Measurements from ENCODE around the gene KIAA1191.
A peak's percentile ranks its signal among the peaks of the same experiment; 100 is the strongest.

Gene KIAA1191

DNA sequence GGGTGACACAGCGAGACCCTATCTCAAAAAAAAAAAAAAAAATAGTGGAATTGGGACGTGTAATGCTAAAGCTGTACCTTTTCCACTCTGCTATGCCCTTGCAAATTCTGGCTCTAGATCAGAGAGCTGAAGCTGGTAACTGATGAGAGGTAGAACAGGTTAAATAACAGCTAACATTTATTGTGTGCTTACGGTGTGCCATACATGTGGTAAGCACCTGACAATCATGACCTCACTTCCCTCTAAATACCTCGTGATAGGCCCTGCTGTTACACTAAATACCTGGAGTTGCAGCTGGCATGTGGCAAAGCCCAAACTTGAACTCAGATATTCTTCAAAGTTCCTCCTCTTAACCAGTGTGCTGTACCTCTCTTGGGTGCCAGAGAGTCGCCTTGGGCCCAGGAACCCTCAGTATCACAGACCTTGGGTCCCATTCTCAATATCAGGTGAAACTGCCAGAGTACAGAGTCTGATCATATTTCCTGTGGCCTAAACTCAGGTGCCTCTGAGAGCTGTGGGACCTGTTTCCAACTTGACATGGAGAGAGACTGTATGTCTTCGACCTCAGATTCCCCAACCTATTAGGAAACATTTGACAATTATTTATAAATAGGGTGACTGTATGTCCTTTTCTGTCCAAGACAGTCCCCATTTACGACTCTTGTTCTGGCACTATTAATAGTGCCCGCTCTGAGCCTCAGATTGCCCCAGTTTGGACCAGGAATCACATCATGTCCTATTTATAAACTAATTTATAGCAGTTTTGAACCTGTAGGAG, 8.6 kb upstream of the KIAA1191 start:
- no peak overlapping the region for H3K27ac ChIP-seq (ENCODE audit: low read depth, low read length)
- H3K36me3 ChIP-seq (ENCODE audit: control insufficient read depth, insufficient read depth, low read length) = no peaks in the 10 kb centered on the region
- no peak overlapping the region for H3K4me3 ChIP-seq (ENCODE audit: low read length)
- H3K9ac ChIP-seq (ENCODE audit: low read length) = no peak overlapping the region
- peaks cover 5% of the 10 kb centered on the region for H3K4me1 ChIP-seq (ENCODE audit: control insufficient read depth, insufficient read depth, low read length)
- H3K27me3 ChIP-seq (ENCODE audit: control insufficient read depth, insufficient read depth, low read length) = peaks cover 3% of the 10 kb centered on the region

DNA sequence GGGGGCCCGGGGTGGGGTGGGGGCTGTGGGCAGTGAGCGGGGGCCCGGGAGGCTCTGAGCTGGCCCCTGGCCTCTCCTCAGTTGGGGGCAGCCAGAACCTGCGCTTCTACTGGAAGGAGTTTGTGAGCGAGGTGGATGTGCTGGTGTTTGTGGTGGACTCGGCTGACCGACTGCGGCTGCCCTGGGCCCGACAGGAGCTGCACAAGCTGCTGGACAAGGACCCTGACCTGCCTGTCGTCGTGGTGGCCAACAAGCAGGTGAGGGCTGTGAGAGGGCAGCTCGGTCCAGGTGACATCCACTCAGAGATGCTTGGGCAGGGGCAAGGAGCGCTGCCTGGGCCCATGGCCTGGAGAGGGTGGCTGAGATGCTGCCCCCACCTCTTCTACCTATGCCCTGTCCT, 7.2 kb upstream of the KIAA1191 start:
- peaks cover 3% of the 10 kb centered on the region for H3K27me3 ChIP-seq (ENCODE audit: control insufficient read depth, insufficient read depth, low read length)
- no peak overlapping the region for H3K27ac ChIP-seq (ENCODE audit: low read depth, low read length)
- no peak overlapping the region for H3K4me3 ChIP-seq (ENCODE audit: low read length)
- H3K4me1 ChIP-seq (ENCODE audit: control insufficient read depth, insufficient read depth, low read length) = peaks cover 5% of the 10 kb centered on the region
- no peaks in the 10 kb centered on the region for H3K36me3 ChIP-seq (ENCODE audit: control insufficient read depth, insufficient read depth, low read length)
- no peak overlapping the region for H3K9ac ChIP-seq (ENCODE audit: low read length)

DNA sequence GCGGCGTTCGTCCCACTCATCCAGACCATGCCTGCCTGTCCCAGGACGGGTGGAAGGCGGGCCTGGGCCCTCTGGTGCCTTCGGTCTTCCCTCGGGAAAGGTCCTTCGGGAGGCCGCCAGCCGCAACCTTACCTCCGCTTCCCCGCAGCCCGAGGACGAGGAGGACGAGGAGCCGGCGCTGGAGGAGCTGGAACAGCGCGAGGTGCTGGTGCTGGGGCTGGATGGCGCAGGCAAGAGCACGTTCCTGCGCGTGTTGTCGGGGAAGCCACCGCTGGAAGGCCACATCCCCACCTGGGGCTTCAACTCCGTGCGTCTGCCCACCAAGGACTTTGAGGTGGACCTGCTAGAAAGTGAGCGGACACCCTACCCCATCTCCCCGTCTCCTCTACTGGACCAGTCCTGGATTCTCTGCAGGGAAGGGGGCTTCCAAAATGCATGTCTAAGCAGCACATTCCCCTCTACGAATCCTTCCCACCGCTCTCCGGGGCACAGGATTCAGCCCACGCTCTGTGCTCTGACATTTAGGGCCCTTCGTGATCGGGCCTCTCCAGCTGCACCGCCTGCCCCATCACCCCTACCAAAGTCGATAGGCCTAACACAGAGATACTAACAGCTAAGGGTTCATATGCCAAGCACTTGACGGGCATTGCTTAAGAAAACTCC, 4.8 kb upstream of the KIAA1191 start:
- peaks cover 3% of the 10 kb centered on the region for H3K27me3 ChIP-seq (ENCODE audit: control insufficient read depth, insufficient read depth, low read length)
- peak overlapping the region; percentile 53 for H3K9ac ChIP-seq (ENCODE audit: low read length)
- H3K36me3 ChIP-seq (ENCODE audit: control insufficient read depth, insufficient read depth, low read length) = no peaks in the 10 kb centered on the region
- H3K4me3 ChIP-seq (ENCODE audit: low read length) = peak overlapping the region; percentile 59
- peak overlapping the region; percentile 50 for H3K27ac ChIP-seq (ENCODE audit: low read depth, low read length)
- peaks cover 9% of the 10 kb centered on the region for H3K4me1 ChIP-seq (ENCODE audit: control insufficient read depth, insufficient read depth, low read length)

- Histone ChIP-seq H3K9ac (ENCODE audit: low read length) (peak within 1 kb of the TSS; percentile 53), H3K27ac (ENCODE audit: low read depth, low read length) (peak within 1 kb of the TSS; percentile 87), H3K4me3 (ENCODE audit: low read length) (peak within 1 kb of the TSS; percentile 59), H3K27me3 (ENCODE audit: control insufficient read depth, insufficient read depth, low read length) (peaks cover 3% of the 10 kb centered on the region), H3K4me1 (ENCODE audit: control insufficient read depth, insufficient read depth, low read length) (peaks cover 11% of the 10 kb centered on the region), H3K36me3 (ENCODE audit: control insufficient read depth, insufficient read depth, low read length) (no peaks in the 10 kb centered on the region)
These were observed 4.0 kb upstream of the KIAA1191 start, which contains the start of gene ARL10 for GRCh38 chr5:176365351-176366231. ARL10 (plus strand) TSS chr5:176365487; CDS start chr5:176365564, 77 bp downstream.

- peak overlapping the region; percentile 6 for H3K9ac ChIP-seq (ENCODE audit: low read length)
- H3K36me3 ChIP-seq (ENCODE audit: control insufficient read depth, insufficient read depth, low read length) = no peaks in the 10 kb centered on the region
- H3K27me3 ChIP-seq (ENCODE audit: control insufficient read depth, insufficient read depth, low read length) = peaks cover 3% of the 10 kb centered on the region
- H3K4me1 ChIP-seq (ENCODE audit: control insufficient read depth, insufficient read depth, low read length) = peaks cover 11% of the 10 kb centered on the region
- peak overlapping the region; percentile 59 for H3K4me3 ChIP-seq (ENCODE audit: low read length)
- peak overlapping the region; percentile 87 for H3K27ac ChIP-seq (ENCODE audit: low read depth, low read length)
These were observed 3.3 kb upstream of the KIAA1191 start for GRCh38 chr5:176364765-176365350.

DNA sequence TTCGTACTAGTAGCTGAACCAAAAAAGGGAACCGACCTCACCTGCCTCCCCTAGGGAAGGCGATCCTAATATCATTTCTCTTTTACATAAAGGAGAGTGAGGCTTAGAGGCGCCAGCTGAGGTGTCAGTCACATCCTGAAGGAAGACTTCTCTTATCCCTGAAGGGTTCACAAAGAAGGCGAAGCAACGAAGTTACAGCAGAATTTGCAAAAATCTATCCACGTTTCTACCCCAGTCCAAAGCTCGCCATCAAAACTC, 598 bp upstream of the KIAA1191 start:
- H3K27ac ChIP-seq (ENCODE audit: low read depth, low read length) = peak overlapping the region; percentile 16
- H3K27me3 ChIP-seq (ENCODE audit: control insufficient read depth, insufficient read depth, low read length) = peaks cover 3% of the 10 kb centered on the region
- no peaks in the 10 kb centered on the region for H3K36me3 ChIP-seq (ENCODE audit: control insufficient read depth, insufficient read depth, low read length)
- H3K9ac ChIP-seq (ENCODE audit: low read length) = no peak overlapping the region
- peaks cover 11% of the 10 kb centered on the region for H3K4me1 ChIP-seq (ENCODE audit: control insufficient read depth, insufficient read depth, low read length)
- peak overlapping the region; percentile 91 for H3K4me3 ChIP-seq (ENCODE audit: low read length)

GRCh38 chr5:176360894-176361436, 599 bp downstream of the KIAA1191 start:
- H3K27ac ChIP-seq (ENCODE audit: low read depth, low read length) = peak overlapping the region; percentile 77
- peaks cover 6% of the 10 kb centered on the region for H3K4me1 ChIP-seq (ENCODE audit: control insufficient read depth, insufficient read depth, low read length)
- peak overlapping the region; percentile 95 for H3K9ac ChIP-seq (ENCODE audit: low read length)
- H3K4me3 ChIP-seq (ENCODE audit: low read length) = peak overlapping the region; percentile 91
- no peaks in the 10 kb centered on the region for H3K36me3 ChIP-seq (ENCODE audit: control insufficient read depth, insufficient read depth, low read length)
- no peaks in the 10 kb centered on the region for H3K27me3 ChIP-seq (ENCODE audit: control insufficient read depth, insufficient read depth, low read length)

GRCh38 chr5:176359658-176360057, 1.9 kb downstream of the KIAA1191 start:
- H3K27ac ChIP-seq (ENCODE audit: low read depth, low read length) = no peak overlapping the region
- no peaks in the 10 kb centered on the region for H3K27me3 ChIP-seq (ENCODE audit: control insufficient read depth, insufficient read depth, low read length)
- no peak overlapping the region for H3K4me3 ChIP-seq (ENCODE audit: low read length)
- H3K9ac ChIP-seq (ENCODE audit: low read length) = no peak overlapping the region
- H3K4me1 ChIP-seq (ENCODE audit: control insufficient read depth, insufficient read depth, low read length) = peaks cover 6% of the 10 kb centered on the region
- H3K36me3 ChIP-seq (ENCODE audit: control insufficient read depth, insufficient read depth, low read length) = peaks cover 3% of the 10 kb centered on the region

DNA sequence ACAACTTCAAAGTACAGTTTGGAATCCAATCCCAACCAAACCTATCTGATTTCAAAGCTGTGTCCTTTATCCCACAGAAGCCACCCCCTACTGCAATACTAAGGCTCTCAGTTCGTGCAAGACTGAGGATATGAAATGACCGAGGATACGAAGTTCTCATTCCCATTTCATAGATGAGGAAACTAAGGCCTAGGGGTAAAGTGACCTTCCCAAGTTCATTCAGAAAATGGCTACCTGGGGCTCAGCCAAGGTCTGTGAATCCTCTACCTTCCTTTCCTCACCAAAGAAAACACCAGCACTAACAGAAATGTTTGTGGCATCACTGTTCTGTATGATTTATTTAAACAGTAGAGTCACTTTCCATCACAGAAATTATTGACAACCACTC, 5.4 kb downstream of the KIAA1191 start:
- H3K4me1 ChIP-seq (ENCODE audit: control insufficient read depth, insufficient read depth, low read length) = peaks cover 2% of the 10 kb centered on the region
- no peak overlapping the region for H3K9ac ChIP-seq (ENCODE audit: low read length)
- peaks cover 18% of the 10 kb centered on the region for H3K36me3 ChIP-seq (ENCODE audit: control insufficient read depth, insufficient read depth, low read length)
- no peak overlapping the region for H3K4me3 ChIP-seq (ENCODE audit: low read length)
- no peaks in the 10 kb centered on the region for H3K27me3 ChIP-seq (ENCODE audit: control insufficient read depth, insufficient read depth, low read length)
- no peak overlapping the region for H3K27ac ChIP-seq (ENCODE audit: low read depth, low read length)

DNA sequence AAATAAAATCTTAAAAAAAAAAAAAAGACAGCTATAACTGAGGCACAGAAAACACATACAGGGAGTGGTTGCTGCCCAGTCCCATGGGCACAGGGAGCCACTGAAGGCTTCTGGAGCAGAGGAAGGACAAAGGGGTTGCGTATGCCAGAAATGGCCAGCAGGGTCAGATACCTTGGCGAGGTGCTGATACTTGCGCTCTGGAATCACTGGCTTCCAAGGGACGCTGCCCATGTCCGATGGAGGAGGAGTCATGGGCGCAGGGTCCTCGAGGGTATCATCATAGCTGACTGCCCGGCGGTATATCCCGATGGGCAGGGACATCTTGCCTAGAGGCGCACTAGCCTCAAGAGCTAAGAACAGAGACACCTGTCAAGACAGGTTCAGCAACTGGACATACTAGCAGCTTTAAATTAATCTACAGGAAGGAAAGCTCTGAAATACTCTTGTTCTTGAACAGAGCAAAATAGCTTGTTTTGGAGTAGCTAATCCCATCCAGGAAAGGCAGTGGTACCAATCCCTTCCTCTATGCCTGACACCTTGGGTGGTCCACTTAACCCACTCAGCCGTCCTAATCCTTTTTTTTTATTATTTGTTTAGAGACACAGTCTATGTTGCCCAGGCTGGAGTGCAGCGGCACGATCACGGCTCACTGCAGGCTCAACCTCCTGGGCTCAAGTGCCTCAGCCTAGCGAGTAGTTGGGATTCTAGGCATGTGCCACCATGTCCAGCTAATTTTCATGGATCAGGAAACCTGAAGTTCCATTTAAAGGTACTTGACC, 6.0 kb downstream of the KIAA1191 start:
- H3K9ac ChIP-seq (ENCODE audit: low read length) = no peak overlapping the region

DNA sequence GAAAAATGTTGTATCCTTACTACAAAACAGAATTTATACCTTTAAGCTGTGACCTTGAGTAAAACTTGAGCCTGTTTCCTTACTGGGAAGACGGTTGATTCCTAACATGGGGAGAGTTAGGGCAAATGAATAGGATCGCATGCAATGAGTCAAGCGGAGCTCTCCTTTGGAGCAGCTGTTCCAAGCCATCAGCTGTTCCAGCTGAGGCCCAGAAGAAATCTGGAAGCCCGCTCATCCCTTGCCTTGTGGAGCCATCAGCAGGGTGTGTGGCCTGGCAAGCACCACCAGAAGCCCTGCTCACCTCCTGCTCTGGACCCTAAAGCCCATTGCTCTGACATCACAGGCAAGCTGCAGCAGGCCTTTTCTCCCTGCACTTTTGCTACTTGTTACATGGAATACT, 8.0 kb downstream of the KIAA1191 start:
- Histone ChIP-seq H3K27ac (ENCODE audit: low read depth, low read length) (no peak overlapping the region), H3K27me3 (ENCODE audit: control insufficient read depth, insufficient read depth, low read length) (no peaks in the 10 kb centered on the region), H3K9ac (ENCODE audit: low read length) (no peak overlapping the region), H3K36me3 (ENCODE audit: control insufficient read depth, insufficient read depth, low read length) (peaks cover 35% of the 10 kb centered on the region), H3K4me3 (ENCODE audit: low read length) (no peak overlapping the region), H3K4me1 (ENCODE audit: control insufficient read depth, insufficient read depth, low read length) (no peaks in the 10 kb centered on the region)

More for the DNA sequence above, 6.0 kb downstream of the KIAA1191 start:
- H3K27ac ChIP-seq (ENCODE audit: low read depth, low read length) = no peak overlapping the region
- H3K27me3 ChIP-seq (ENCODE audit: control insufficient read depth, insufficient read depth, low read length) = no peaks in the 10 kb centered on the region
- no peak overlapping the region for H3K4me3 ChIP-seq (ENCODE audit: low read length)
- H3K4me1 ChIP-seq (ENCODE audit: control insufficient read depth, insufficient read depth, low read length) = no peaks in the 10 kb centered on the region
- peaks cover 20% of the 10 kb centered on the region for H3K36me3 ChIP-seq (ENCODE audit: control insufficient read depth, insufficient read depth, low read length)
